CD4-positive, alpha-beta T cell treated with Interleukin-4 for 1 hour (primary cell): ENCODE results near the gene EVA1C.
"Not testable (repeated sequence)": the region's sequence is repeated elsewhere in the genome, so short reads cannot be mapped to it uniquely, and the experiment has no call there.

ENCODE experiments used
- DNase-seq, 2 donors: peaks; one replicate each; pipeline ENCODE4 v3.0.0-alpha.2; 2020 to 2022

EVA1C gene

GRCh38 chr21:32535612-32536011 is 123.1 kb downstream of the EVA1C start:
- DNase-seq = no peak

GRCh38 chr21:32537569-32537881 is 125.0 kb downstream of the EVA1C start:
- DNase-seq = no peak

- DNase-seq = peak in 1 of 2 donors; percentile 32
Observed at GRCh38 chr21:32538147-32538792, 125.8 kb downstream of the EVA1C start.

GRCh38 chr21:32539378-32539777 is 126.9 kb downstream of the EVA1C start:
- DNase-seq = no peak

- DNase-seq = not testable (repeated sequence)
Observed at GRCh38 chr21:32543056-32543455, 130.6 kb downstream of the EVA1C start.

- no peak for DNase-seq
Observed at GRCh38 chr21:32543975-32544374, 131.5 kb downstream of the EVA1C start.

- no peak for DNase-seq
Observed at GRCh38 chr21:32544697-32545096, 132.2 kb downstream of the EVA1C start.

GRCh38 chr21:32545948-32546441 is 133.5 kb downstream of the EVA1C start:
- DNase-seq = no peak

- no peak for DNase-seq
Observed at GRCh38 chr21:32547018-32547417, 134.5 kb downstream of the EVA1C start.

- DNase-seq = no peak
Observed at GRCh38 chr21:32548978-32549377, 136.5 kb downstream of the EVA1C start.

GRCh38 chr21:32549440-32549839 is 136.9 kb downstream of the EVA1C start:
- no peak for DNase-seq

GRCh38 chr21:32549886-32550285 is 137.4 kb downstream of the EVA1C start:
- no peak for DNase-seq

- DNase-seq = no peak
Observed at GRCh38 chr21:32554832-32555638, 142.5 kb downstream of the EVA1C start.

GRCh38 chr21:32558106-32558505 is 145.6 kb downstream of the EVA1C start:
- DNase-seq = no peak

GRCh38 chr21:32559006-32559610 is 146.6 kb downstream of the EVA1C start:
- no peak for DNase-seq

GRCh38 chr21:32560896-32561295 is 148.4 kb downstream of the EVA1C start:
- no peak for DNase-seq

GRCh38 chr21:32561476-32561875 is 149.0 kb downstream of the EVA1C start:
- DNase-seq = not testable (repeated sequence)

GRCh38 chr21:32562426-32562825 is 149.9 kb downstream of the EVA1C start:
- no peak for DNase-seq

GRCh38 chr21:32562915-32563314 is 150.4 kb downstream of the EVA1C start:
- peak in 1 of 2 donors; percentile 10 for DNase-seq
